Kidney epithelial cell (primary cell): Measurements from ENCODE around the gene ALDH1A2. TPM values are rescaled to one million over a fixed set of nuclear protein-coding genes. Genes with fewer than 3 reads are reported as not detected.
"Not testable (repeated sequence)": the region's sequence is repeated elsewhere in the genome, so short reads cannot be mapped to it uniquely, and the experiment has no call there.

ENCODE experiments used
- DNase-seq: peaks from one replicate; pipeline ENCODE4 v3.0.0-alpha.2; 2010; ENCODE audit warnings: low read depth
- H3K27me3 ChIP-seq: 2 replicates; pipeline ENCODE4 v1.6.0; 2011; ENCODE audit warnings: low read length; ENCODE audit not compliant: control insufficient read depth, insufficient read depth
- H3K36me3 ChIP-seq: 2 replicates; pipeline ENCODE4 v1.5.1; 2011; ENCODE audit warnings: low read length; ENCODE audit not compliant: control insufficient read depth, insufficient read depth
- H3K4me3 ChIP-seq: 2 replicates; pipeline ENCODE4 v1.5.1; 2011; ENCODE audit warnings: low read depth, mild to moderate bottlenecking, control low read depth, low read length
- total RNA-seq: library from RNA; depleted of rRNA; stranded (reverse); fragments of >200 nt; gene quantifications from 2 replicates; pipeline ENCODE4 v1.2.3, GENCODE V29; 2015
- TF ChIP-seq, protein P1 (sequence below): IDR thresholded peaks from 2 replicates; pipeline ENCODE4 v1.5.1; 2011; ENCODE audit warnings: mild to moderate bottlenecking, moderate library complexity, low read length, control low read depth, inconsistent platforms; ENCODE audit not compliant: insufficient read depth, poor library complexity, severe bottlenecking

Gene ALDH1A2
- total RNA-seq, 1 donor from 2014 or later: 23.8 TPM

DNA sequence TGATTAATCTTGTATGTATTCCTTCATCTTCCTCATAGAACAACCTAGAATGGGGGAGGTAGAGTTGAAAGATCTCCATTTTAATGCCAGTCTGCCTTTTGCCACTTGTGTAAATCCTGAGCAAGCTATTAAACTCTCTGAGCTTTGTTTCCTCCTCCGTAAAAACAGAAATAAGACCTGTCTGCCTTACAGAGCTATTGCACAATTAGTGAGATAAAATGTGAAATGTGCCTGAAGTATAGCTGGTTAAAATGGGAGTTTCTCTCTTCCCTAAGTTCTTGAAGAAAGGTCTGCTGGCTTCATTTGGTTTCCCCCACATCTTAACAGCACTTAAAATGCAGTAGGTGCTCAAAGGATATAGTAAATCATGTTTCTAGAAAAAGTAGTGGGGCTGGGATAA is 19.0 kb downstream of the ALDH1A2 start:
- Histone ChIP-seq H3K27me3 (no peaks in the 10 kb centered on the region), H3K4me3 (no peak overlapping the region), H3K36me3 (no peaks in the 10 kb centered on the region)
- DNase-seq: no peak
- TF ChIP-seq, protein P1, sequence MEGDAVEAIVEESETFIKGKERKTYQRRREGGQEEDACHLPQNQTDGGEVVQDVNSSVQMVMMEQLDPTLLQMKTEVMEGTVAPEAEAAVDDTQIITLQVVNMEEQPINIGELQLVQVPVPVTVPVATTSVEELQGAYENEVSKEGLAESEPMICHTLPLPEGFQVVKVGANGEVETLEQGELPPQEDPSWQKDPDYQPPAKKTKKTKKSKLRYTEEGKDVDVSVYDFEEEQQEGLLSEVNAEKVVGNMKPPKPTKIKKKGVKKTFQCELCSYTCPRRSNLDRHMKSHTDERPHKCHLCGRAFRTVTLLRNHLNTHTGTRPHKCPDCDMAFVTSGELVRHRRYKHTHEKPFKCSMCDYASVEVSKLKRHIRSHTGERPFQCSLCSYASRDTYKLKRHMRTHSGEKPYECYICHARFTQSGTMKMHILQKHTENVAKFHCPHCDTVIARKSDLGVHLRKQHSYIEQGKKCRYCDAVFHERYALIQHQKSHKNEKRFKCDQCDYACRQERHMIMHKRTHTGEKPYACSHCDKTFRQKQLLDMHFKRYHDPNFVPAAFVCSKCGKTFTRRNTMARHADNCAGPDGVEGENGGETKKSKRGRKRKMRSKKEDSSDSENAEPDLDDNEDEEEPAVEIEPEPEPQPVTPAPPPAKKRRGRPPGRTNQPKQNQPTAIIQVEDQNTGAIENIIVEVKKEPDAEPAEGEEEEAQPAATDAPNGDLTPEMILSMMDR: no peak

DNA sequence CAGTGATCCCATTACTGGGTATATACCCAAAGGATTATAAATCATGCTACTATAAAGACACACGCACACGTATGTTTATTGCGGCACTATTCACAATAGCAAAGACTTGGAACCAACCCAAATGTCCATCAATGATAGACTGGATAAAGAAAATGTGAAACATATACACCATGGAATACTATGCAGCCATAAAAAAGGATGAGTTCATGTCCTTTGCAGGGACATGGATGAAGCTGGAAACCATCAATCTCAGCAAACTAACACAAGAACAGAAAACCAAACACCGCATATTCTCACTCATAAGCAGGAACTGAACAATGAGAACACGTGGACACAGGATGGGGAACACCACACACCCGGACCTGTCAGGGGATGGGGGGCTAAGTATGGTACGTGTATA is 20.1 kb downstream of the ALDH1A2 start:
- not testable (repeated sequence) for H3K4me3 ChIP-seq, H3K27me3 ChIP-seq, H3K36me3 ChIP-seq, DNase-seq

DNA sequence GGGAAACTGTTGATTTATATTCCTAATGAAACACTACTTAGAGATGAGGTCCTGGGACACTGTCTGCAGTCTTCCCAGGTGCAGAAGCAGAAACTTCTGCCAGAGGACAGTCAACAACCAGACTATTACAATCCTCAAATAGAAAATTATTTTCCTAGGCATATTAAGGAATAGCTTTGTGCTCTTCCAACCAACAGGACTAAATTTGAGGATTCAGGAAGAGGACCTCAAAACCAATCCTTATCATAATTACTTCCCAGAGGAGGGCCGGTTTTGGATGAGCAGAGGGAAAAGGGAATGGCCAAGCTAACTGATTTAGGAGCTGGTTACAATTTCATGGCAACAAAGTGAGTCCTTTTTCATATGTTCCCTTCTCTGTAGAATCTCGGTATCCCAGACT is 21.0 kb downstream of the ALDH1A2 start:
- no peak for DNase-seq
- no peaks in the 10 kb centered on the region for H3K27me3 ChIP-seq
- TF ChIP-seq, protein P1: no peak
- H3K4me3 ChIP-seq: no peak overlapping the region
- H3K36me3 ChIP-seq: no peaks in the 10 kb centered on the region

DNA sequence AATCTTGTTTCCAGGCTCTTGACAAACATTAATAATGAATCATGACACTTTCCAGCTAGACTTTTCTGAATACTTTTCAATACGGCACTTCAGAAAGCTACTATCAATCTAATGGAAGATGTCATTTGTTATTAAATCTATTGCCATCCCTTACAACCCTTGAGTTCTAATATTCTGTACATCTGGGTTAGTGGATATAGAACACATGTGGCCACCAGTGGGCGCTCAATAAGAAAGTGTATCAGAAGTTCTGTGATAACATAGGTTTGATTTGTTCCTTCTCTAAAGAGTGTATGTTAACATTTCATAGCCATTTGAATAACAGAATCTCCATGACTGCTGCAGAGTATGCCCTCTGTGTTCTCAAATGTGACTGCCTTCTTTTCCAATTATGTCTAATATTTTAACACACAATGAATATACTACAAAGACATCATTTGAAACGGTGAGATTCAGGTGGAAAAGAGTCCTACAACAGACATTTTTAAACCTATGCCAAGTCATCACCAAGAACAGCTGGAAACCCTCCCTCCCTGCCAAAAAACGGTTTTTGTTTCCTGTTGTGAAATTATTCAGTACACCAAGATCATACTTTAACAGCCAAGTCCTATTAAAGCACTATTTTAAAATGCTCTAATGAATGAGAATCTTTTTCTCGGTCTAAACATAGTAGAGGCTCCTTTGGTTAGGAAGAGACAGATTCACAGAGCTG is 22.2 kb downstream of the ALDH1A2 start:
- no peak for DNase-seq
- Histone ChIP-seq H3K4me3 (no peak overlapping the region), H3K27me3 (no peaks in the 10 kb centered on the region), H3K36me3 (no peaks in the 10 kb centered on the region)
- TF ChIP-seq, protein P1: peak; percentile 66

DNA sequence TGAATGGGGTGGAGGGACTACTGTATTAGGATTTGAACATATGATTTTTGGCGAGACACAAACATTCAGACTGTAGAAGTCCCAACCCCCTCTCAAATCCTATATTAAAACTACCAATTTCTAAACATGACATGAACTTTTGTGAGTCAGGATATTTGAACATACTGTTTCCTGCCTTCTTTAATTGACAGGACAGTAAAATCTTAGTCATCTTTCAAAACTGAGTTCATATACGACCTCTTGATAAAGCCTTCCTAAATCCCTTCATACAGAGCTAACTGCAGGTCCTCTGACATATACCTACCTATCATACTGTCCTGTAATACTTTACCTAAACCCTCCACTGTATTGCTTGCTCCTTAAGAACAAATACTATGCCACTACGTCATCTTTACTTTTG is 23.5 kb downstream of the ALDH1A2 start:
- DNase-seq: no peak
- Histone ChIP-seq H3K4me3 (no peak overlapping the region), H3K36me3 (no peaks in the 10 kb centered on the region), H3K27me3 (no peaks in the 10 kb centered on the region)
- TF ChIP-seq, protein P1: no peak

DNA sequence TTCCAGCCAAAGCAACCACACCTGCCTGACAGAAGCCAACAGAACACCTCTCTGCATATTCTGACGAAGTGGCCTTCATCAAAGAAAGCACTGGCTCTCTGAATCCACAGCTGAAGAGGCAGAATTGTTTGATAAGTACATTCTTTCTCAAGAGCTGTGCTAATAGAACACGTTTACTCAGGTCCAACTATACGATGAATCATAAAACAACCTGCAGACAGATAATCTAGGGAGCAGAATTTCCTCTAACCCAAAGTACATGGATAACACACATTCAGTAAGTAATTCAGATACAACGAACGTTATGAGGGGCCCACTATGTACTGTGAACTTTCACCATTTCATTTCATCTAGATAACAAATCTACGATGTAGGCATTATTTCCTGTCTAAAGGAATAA is 25.4 kb downstream of the ALDH1A2 start:
- TF ChIP-seq, protein P1: no peak
- H3K36me3 ChIP-seq: no peaks in the 10 kb centered on the region
- H3K4me3 ChIP-seq: no peak overlapping the region
- DNase-seq: no peak
- H3K27me3 ChIP-seq: no peaks in the 10 kb centered on the region
